ENCODE measurements around the gene IDH1.
A peak's percentile ranks its signal among the peaks of the same experiment; 100 is the strongest.
"Not testable (repeated sequence)": the region's sequence is repeated elsewhere in the genome, so short reads cannot be mapped to it uniquely, and the experiment has no call there.

IDH1 gene

DNA sequence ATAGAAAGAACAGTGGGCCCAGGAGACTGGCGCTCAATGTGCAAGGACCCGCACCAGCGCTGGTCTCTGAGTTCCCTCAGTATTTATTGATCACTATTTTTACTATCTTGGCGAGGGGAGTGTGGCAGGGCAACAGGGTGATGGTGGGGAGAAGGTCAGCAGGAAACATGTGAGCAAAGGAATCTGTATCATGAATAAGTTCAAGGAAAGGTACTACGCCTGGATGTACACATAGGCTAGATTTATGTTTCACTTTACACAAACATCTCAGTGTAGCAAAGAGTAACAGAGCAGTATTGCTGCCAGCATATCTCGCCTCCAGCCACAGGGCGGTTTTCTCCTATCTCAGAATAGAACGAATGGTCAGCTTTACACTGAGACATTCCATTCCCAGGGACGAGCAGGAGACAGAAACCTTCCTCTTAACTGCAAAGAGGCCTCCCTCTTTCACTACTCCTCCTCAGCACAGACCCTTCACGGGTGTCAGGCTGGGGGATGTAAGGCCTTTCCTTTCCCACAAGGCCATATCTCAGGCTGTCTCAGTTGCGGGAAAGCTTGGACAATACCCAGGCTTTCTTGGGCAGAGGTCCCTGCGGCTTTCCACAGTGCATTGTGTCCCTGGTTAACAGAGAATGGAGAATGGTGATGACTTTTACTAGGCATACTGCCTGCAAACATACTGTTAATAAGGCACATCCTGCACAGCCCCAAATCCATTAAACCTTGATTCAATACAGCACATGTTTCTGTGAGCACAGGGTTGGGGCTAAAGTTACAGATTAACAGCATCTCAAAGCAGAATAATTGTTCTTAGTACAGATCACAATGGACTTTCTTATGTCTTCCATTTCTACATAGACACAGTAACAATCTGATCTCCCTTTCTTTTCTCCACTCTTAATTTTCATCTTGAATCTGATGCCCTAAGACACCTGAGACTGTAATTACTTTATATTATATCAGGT, 2.3 kb upstream of the IDH1 start:
- H3K4me1 ChIP-seq (ENCODE audit: control insufficient read depth, insufficient read depth, low read length, poor library complexity, severe bottlenecking); H3K9me3 ChIP-seq (ENCODE audit: control insufficient read depth, low read length); H3K4me3 ChIP-seq (ENCODE audit: extremely low read depth, insufficient read depth, low read length, poor library complexity, severe bottlenecking): not testable (repeated sequence)
- WGBS, 2 experiments (ENCODE audit: insufficient coverage in 2 of 2) = 74 to 76% methylated on average over 5 to 7 of the region's 12 CpGs
- H3K36me3 ChIP-seq (ENCODE audit: control insufficient read depth, insufficient read depth, low read length) = peaks cover 17% of the 10 kb centered on the region
- H3K27ac ChIP-seq (ENCODE audit: low read depth, low read length, severe bottlenecking) = peak overlapping the region; percentile 45

GRCh38 chr2:208256192-208256782, 1.4 kb upstream of the IDH1 start:
- Histone ChIP-seq H3K9me3 (ENCODE audit: control insufficient read depth, low read length) (no peaks in the 10 kb centered on the region), H3K4me3 (ENCODE audit: extremely low read depth, insufficient read depth, low read length, poor library complexity, severe bottlenecking) (no peak overlapping the region), H3K27ac (ENCODE audit: low read depth, low read length, severe bottlenecking) (peak overlapping the region; percentile 45), H3K36me3 (ENCODE audit: control insufficient read depth, insufficient read depth, low read length) (peaks cover 25% of the 10 kb centered on the region), H3K4me1 (ENCODE audit: control insufficient read depth, insufficient read depth, low read length, poor library complexity, severe bottlenecking) (peaks cover 9% of the 10 kb centered on the region)
- WGBS, 2 experiments (ENCODE audit: insufficient coverage in 2 of 2) = 71 to 98% methylated on average over 4 to 5 of the region's 10 CpGs

- peaks cover 9% of the 10 kb centered on the region for H3K4me1 ChIP-seq (ENCODE audit: control insufficient read depth, insufficient read depth, low read length, poor library complexity, severe bottlenecking)
- peaks cover 30% of the 10 kb centered on the region for H3K36me3 ChIP-seq (ENCODE audit: control insufficient read depth, insufficient read depth, low read length)
- H3K27ac ChIP-seq (ENCODE audit: low read depth, low read length, severe bottlenecking) = peak overlapping the region; percentile 82
- H3K4me3 ChIP-seq (ENCODE audit: extremely low read depth, insufficient read depth, low read length, poor library complexity, severe bottlenecking) = peak overlapping the region; percentile 93
- no peaks in the 10 kb centered on the region for H3K9me3 ChIP-seq (ENCODE audit: control insufficient read depth, low read length)
- 37 to 46% methylated on average over 10 to 11 of the region's 13 CpGs for WGBS, 2 experiments (ENCODE audit: insufficient coverage in 2 of 2)
Observed at GRCh38 chr2:208255557-208256106, 761 bp upstream of the IDH1 start.

- peak overlapping the region; percentile 89 for H3K27ac ChIP-seq (ENCODE audit: low read depth, low read length, severe bottlenecking)
- no peaks in the 10 kb centered on the region for H3K9me3 ChIP-seq (ENCODE audit: control insufficient read depth, low read length)
- H3K36me3 ChIP-seq (ENCODE audit: control insufficient read depth, insufficient read depth, low read length) = peaks cover 42% of the 10 kb centered on the region
- WGBS, 2 experiments (ENCODE audit: insufficient coverage in 2 of 2) = 0% methylated on average over 24 to 33 of the region's 36 CpGs
- H3K4me3 ChIP-seq (ENCODE audit: extremely low read depth, insufficient read depth, low read length, poor library complexity, severe bottlenecking) = peak overlapping the region; percentile 93
- peaks cover 9% of the 10 kb centered on the region for H3K4me1 ChIP-seq (ENCODE audit: control insufficient read depth, insufficient read depth, low read length, poor library complexity, severe bottlenecking)
Observed at GRCh38 chr2:208254118-208254870, 577 bp downstream of the IDH1 start.

DNA sequence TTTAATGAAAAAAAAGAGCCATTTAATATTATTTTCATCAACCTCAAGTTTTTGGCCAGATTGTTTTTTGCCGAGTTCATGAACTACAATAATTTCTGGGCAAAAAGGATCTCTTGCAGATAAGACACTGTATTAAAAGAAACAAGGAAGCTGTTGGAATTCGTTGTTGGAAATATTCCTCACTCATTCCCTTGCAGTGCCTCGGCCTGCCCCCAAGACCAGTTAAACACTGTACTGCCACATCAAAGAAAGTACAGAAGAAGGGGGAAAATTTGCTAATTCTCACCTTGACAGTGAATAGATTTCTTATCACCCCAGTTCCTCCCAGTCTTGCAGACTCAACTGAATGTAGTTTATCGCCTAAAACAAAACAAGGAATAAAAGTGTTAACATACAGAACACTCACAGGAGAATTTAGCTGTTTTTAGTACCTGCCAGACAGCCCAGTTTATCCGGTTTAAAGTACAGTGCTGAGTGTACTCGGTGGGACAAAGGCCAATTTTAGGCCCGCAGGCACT, 1.2 kb downstream of the IDH1 start:
- H3K27ac ChIP-seq (ENCODE audit: low read depth, low read length, severe bottlenecking) = peak overlapping the region; percentile 6
- peak overlapping the region; percentile 93 for H3K4me3 ChIP-seq (ENCODE audit: extremely low read depth, insufficient read depth, low read length, poor library complexity, severe bottlenecking)
- peaks cover 9% of the 10 kb centered on the region for H3K4me1 ChIP-seq (ENCODE audit: control insufficient read depth, insufficient read depth, low read length, poor library complexity, severe bottlenecking)
- no peaks in the 10 kb centered on the region for H3K9me3 ChIP-seq (ENCODE audit: control insufficient read depth, low read length)
- 0% methylated on average over 3 of the region's 7 CpGs for WGBS, 2 experiments (ENCODE audit: insufficient coverage in 2 of 2)
- peaks cover 48% of the 10 kb centered on the region for H3K36me3 ChIP-seq (ENCODE audit: control insufficient read depth, insufficient read depth, low read length)

GRCh38 chr2:208252716-208253492, 2.0 kb downstream of the IDH1 start:
- H3K4me3 ChIP-seq (ENCODE audit: extremely low read depth, insufficient read depth, low read length, poor library complexity, severe bottlenecking) = peak overlapping the region; percentile 93
- H3K4me1 ChIP-seq (ENCODE audit: control insufficient read depth, insufficient read depth, low read length, poor library complexity, severe bottlenecking) = peaks cover 9% of the 10 kb centered on the region
- no peaks in the 10 kb centered on the region for H3K9me3 ChIP-seq (ENCODE audit: control insufficient read depth, low read length)
- no peak overlapping the region for H3K27ac ChIP-seq (ENCODE audit: low read depth, low read length, severe bottlenecking)
- WGBS, 2 experiments (ENCODE audit: insufficient coverage in 2 of 2) = 86 to 100% methylated on average over 1 of the region's 3 CpGs
- peaks cover 56% of the 10 kb centered on the region for H3K36me3 ChIP-seq (ENCODE audit: control insufficient read depth, insufficient read depth, low read length)

DNA sequence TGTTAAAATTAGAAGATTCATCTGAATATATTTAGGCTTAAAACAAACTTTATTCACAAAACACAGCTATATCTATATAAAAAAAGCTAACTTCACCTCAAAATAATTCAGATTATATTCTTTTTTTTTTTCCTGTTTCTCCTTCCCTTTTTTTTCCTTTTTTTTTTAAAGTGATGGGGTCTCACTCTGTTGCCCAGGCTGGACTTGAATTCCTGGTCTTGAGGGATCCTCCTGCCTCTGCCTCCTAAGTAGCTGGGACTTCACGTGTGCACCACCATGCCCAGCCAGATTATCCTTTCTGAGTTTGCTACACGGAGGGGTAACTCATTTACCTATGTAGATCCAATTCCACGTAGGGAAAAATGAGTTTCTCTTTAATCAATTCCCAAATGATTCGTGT, 3.8 kb downstream of the IDH1 start:
- 87 to 98% methylated on average over 3 to 4 of the region's 4 CpGs for WGBS, 2 experiments (ENCODE audit: insufficient coverage in 2 of 2)
- peaks cover 74% of the 10 kb centered on the region for H3K36me3 ChIP-seq (ENCODE audit: control insufficient read depth, insufficient read depth, low read length)

GRCh38 chr2:208250388-208250787, 4.5 kb downstream of the IDH1 start:
- Histone ChIP-seq H3K36me3 (ENCODE audit: control insufficient read depth, insufficient read depth, low read length) (peaks cover 81% of the 10 kb centered on the region), H3K9me3 (ENCODE audit: control insufficient read depth, low read length) (no peaks in the 10 kb centered on the region), H3K27ac (ENCODE audit: low read depth, low read length, severe bottlenecking) (no peak overlapping the region), H3K4me1 (ENCODE audit: control insufficient read depth, insufficient read depth, low read length, poor library complexity, severe bottlenecking) (peaks cover 6% of the 10 kb centered on the region), H3K4me3 (ENCODE audit: extremely low read depth, insufficient read depth, low read length, poor library complexity, severe bottlenecking) (no peak overlapping the region)
- WGBS, 2 experiments (ENCODE audit: insufficient coverage in 2 of 2) = 73 to 100% methylated on average over 1 of the region's 2 CpGs

More for the DNA sequence above, 3.8 kb downstream of the IDH1 start:
- Histone ChIP-seq H3K4me3 (ENCODE audit: extremely low read depth, insufficient read depth, low read length, poor library complexity, severe bottlenecking) (no peak overlapping the region), H3K27ac (ENCODE audit: low read depth, low read length, severe bottlenecking) (no peak overlapping the region), H3K9me3 (ENCODE audit: control insufficient read depth, low read length) (no peaks in the 10 kb centered on the region), H3K4me1 (ENCODE audit: control insufficient read depth, insufficient read depth, low read length, poor library complexity, severe bottlenecking) (peaks cover 6% of the 10 kb centered on the region)

DNA sequence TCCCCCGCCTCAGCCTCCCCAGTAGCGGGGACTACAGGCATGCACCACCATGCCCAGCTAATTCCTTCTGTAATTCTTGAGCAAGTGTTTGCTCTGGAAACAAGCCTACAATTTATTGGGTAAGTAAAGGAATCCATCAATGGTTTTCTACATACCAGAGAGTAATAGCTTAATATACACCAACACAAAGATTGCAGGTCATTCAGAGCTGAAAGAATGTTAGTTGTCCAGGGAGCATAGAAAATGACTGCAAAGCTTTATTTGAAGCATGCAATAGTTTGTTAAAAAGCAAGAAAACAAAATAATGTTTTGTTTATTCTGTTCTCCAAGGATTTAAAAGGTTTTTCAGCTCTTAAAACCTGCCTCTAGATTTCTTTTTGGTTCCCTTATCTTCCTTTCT, 5.6 kb downstream of the IDH1 start:
- no peak overlapping the region for H3K27ac ChIP-seq (ENCODE audit: low read depth, low read length, severe bottlenecking)
- H3K4me1 ChIP-seq (ENCODE audit: control insufficient read depth, insufficient read depth, low read length, poor library complexity, severe bottlenecking) = peaks cover 6% of the 10 kb centered on the region
- WGBS, 2 experiments (ENCODE audit: insufficient coverage in 2 of 2) = 95 to 100% methylated on average over 1 to 2 of the region's 2 CpGs
- no peak overlapping the region for H3K4me3 ChIP-seq (ENCODE audit: extremely low read depth, insufficient read depth, low read length, poor library complexity, severe bottlenecking)
- no peaks in the 10 kb centered on the region for H3K9me3 ChIP-seq (ENCODE audit: control insufficient read depth, low read length)
- peaks cover 92% of the 10 kb centered on the region for H3K36me3 ChIP-seq (ENCODE audit: control insufficient read depth, insufficient read depth, low read length)

Measured in mesodermal cell (in vitro differentiated cells).